ENCODE data around the gene MFSD6L.

Gene MFSD6L

GRCh38 chr17:8798846-8799569 lies at the start of gene MFSD6L:
TSS of gene MFSD6L (minus strand) at chr17:8799365. CDS start at chr17:8799120, 245 bp downstream.
- DNase-seq = no peak

- DNase-seq = no peak
Measured at GRCh38 chr17:8847891-8848290, 48.7 kb upstream of the MFSD6L start.

DNA sequence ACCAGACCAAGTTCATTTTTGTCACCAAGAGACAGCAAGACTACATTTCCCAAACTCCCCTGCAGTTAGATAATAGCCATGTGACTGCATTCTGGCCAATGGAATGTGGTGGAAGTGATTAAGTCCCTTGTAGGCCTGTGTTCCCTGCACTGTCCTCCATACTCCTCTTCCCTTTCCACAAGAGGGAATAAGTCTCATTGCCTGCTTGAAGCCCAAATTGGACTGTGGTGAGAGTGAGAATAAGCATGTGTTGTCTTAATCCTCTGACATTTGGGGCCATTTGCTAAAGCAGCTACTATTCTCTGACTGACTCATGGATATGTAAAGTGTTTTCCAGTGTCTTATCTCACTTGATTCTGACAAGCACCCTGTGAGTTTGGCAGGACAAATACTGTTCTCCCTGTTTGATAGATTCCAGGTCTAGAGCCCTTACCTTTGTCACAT lies 47.6 kb upstream of the MFSD6L start:
- DNase-seq = peak; percentile 20

GRCh38 chr17:8844229-8845218 lies 45.4 kb upstream of the MFSD6L start:
- DNase-seq = no peak

DNA sequence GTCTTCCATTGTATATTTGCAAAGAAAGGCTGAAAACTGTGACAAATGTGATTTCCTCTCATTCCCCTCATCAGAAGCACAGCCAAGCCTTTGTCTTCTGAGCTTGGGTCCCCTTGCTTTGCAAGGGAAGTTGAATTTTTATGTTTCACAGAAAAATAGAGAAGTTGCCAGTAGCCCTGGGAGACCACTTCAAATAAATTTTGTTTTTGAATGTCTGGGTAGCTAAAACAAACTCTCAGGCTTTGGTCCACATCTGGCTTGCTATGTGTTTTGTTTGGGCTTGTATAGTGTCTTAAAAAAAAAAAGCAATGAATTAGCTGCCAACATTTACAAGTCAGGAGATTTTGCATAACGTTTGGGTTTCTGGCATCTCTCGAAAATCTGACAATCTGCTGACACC lies 44.2 kb upstream of the MFSD6L start:
- no peak for DNase-seq

DNA sequence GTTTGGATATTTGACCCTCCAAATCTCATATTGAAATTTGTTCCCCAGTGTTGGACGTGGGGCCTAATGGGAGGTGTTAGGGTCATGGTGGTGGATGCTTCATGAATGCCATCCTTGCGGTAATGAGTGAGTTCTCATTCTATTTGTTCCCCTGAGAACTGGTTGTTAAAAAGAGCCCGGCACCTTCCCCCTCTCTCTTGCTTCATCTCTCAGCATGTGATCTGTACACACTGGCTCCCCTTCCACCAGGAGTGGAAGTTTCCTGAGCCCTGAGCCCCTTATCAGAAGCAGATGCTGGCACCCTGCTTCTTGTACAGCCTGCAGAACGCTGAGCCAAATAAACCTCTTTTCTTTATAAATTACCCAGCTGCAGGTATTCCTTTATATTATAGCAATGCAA lies 42.7 kb upstream of the MFSD6L start:
- no peak for DNase-seq

DNA sequence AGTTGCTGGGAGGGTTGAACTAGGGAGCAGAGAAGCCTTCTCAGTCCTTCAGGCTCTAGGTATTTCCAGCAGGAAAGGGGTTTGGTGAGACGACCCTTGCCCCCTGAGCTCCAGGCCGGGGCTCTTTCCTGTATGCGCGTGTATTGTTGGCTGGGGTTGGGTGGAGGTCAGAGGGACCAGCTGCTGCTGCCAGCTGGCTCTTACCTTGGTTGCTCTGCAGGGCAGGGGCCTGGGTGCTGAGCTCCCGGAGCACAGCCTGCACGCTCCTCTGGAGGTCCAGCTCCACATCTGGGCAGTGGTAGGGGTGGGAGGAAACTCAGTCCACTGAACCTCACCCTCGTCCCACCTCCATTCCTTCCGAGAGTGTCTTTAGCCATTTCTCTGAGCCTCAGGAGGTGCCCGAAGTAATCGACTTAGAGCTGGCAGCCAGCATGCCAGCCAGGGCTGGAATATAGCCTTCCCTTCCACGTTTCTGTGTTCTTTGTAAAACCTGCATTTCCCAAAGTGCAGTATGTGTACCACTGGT lies 40.3 kb upstream of the MFSD6L start:
- DNase-seq = no peak

GRCh38 chr17:8838551-8839095 lies 39.5 kb upstream of the MFSD6L start:
- no peak for DNase-seq

GRCh38 chr17:8837563-8838075 lies 38.5 kb upstream of the MFSD6L start:
- DNase-seq = no peak

- DNase-seq = no peak
Measured at GRCh38 chr17:8836821-8837562, 37.8 kb upstream of the MFSD6L start.

GRCh38 chr17:8835631-8836364 lies 36.6 kb upstream of the MFSD6L start:
- no peak for DNase-seq

- no peak for DNase-seq
Measured at GRCh38 chr17:8835106-8835505, 35.9 kb upstream of the MFSD6L start.

- DNase-seq = no peak
Measured at GRCh38 chr17:8832711-8833352, 33.7 kb upstream of the MFSD6L start.

GRCh38 chr17:8831234-8831849 lies 32.2 kb upstream of the MFSD6L start:
- no peak for DNase-seq

- DNase-seq = no peak
Measured at GRCh38 chr17:8830141-8830540, 31.0 kb upstream of the MFSD6L start.

DNA sequence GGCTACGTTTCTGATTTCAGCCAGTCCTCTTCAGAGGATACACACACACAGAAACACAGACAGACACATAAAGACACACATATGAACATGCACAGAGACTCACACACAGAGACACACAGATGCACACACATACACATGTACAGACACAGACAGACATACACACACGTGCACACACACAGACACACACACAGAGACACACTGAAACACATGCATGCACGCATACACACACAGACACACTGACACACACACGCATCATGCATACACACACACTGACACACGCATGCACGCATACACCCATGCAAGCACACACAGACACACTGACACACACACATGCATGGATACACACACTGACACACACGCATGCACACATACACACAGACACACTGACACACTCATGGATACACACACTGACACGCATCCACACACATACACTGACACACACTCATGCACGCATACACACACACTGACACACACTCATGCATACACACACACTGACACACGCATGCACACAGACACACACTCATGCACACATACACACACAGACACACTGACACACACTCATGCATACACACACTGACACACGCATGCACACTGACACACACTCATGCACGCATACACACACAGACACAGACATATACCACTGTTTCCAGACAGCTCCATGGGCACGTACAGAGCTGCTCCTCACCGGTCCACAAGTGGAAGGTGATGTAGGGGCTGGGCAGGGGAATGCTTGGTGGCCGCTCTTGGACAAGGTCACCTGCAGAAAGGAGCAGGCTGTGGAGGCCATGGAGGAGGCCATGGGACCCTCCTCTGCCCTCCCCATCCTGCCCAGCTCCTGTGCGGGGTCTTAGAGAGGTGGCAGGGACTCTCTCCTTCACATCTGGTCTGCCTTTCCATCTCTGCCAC lies 30.1 kb upstream of the MFSD6L start:
- no peak for DNase-seq

DNA sequence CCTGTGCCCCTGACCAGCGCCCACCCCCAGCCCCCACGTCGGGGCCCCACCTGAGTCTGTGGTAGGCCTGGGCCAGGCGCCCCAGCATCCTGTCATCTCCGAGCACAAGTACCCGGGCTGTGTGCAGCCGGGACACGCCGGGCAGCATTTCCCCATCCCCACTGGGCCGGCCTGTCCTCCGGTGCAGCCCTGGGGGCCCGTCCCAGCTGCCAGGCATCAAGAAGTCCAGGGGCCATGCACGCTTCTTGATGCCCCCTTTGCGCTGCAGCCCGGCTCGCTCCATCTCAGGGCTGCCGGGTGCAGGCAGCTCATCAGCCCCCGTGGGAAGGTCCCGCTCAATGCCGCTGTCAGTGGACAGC lies 29.3 kb upstream of the MFSD6L start:
- no peak for DNase-seq

DNA sequence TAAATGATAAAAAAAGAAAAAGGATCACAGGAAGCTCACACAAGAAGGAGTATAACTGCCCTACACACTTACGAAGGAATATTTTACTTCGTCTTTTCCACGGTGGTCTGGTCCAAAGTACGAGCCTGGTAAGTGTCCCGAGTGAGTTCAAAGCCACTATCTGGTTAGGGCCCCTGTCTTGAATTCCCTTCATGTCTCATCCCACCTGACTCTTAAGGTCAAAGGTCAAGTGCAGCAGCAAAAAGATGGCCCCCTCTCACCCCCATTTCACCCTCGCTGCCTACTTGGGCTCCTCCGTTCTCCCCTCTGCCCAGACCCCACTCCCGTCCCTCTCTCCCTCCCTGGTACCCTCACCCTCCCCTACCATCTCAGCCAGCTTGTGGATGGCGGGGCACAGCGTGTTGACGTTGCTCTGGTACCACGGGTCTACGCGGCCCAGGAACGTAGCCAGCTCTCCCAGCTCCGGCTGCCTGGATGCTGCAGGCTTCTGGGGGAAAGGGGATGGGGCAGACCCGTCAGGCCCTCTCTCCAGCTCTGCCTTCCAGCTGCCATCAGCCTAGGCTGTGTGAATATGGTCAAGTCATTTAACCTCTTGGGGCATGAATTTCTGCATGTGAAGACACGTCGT lies 27.8 kb upstream of the MFSD6L start:
- DNase-seq = no peak

DNA sequence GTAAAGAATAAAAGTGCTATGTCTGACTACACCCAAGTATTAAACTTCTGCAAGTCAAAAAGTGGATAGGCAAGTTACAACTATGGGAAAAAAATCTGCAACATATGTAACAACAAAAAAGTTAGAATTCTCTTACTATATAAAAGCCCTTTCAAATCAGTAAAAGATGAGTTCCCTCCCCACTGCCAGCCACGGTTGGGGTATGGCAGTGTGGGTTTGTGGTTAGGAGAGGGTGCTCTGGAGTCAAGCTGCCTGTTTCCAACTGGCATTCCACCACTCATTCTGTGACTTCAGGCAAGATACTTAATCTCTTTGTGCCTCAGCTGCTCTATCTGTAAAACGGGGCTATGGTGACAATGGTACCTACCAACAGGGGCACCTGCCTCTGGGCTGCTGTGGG lies 26.6 kb upstream of the MFSD6L start:
- DNase-seq = no peak

All from midbrain (tissue), 1 donor.